Measurements from ENCODE around the gene UBE2I.

- TF ChIP-seq POLR2A (IDR thresholded peaks at IDR 0.05) = no peak
- no peak for TF ChIP-seq CTCF (IDR thresholded peaks at IDR 0.05)
These were observed 17.9 kb upstream of the UBE2I start for GRCh38 chr16:1291576-1291974.
